GM21576 (cell line): ENCODE measurements around the gene PORCN.

ENCODE experiments used
- ATAC-seq: cut with Tn5 transposase; IDR thresholded peaks from one replicate; pipeline ENCODE4 v1.9.1; 2021; ENCODE audit warnings: mild to moderate bottlenecking, moderate library complexity; ENCODE audit not compliant: unreplicated experiment

Gene PORCN

DNA sequence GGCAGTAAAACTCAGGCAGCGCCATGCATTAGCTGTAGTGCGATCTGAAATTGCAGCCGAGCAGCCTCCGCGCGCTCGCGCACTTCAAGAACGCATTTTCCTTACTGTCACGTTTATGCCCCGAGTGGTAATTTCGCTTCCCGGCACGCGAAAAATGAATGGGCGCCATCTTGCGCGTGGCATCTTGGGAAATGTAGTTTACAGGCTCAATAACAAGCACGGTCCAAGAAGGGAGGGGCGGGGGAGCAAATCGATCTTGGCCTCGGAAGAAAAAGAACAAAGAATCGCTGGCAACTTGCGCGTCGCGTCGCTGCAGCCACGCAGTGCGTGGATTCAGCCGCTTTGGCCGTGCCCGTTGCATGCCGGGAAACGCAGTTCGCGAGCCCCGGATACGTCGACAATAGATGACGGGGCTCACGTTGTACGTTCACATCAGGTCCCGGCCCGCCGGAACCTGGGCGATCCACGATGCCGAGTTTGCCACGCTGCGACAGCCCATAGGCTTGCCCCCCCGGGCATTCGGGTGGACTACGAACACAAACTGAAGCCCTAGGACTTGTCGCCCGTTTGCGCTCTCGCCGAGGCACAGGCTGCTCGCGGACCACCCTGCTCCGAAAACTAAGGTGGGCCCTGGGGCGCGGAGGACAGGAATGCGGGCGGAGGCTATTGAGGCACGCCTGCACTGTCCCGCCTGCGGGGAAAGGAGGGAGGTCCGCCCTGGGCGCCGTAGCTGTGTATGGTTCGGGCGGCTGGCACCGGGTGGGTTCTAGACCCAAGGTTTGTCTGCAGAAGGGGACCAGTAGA, 32.8 kb upstream of the PORCN start, which contains the start of gene FTSJ1:
FTSJ1 (plus strand) TSS at position 426 of the 804 bp plus-strand sequence. CDS start 1,849 bp downstream, outside the sequence.
- ATAC-seq: peak; percentile 86

DNA sequence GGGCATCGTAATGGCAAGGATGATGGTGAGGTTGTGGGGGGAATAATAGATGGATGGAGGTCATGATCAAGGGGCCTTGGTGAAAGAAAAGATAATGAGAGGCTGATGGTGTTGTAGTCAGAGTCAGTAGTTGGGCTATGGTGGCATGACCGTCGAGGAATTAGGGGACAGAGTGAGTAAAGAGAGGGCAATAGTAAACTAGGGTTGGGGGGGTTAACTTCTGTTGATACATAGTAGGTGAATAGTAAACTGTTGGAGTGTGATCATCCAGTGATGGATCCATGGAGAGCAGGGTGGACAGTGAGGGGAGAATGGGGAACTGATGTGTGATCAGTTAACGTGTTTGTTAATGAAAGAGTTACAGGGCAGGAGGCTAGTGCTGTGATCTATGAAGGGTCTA, 31.9 kb upstream of the PORCN start:
- ATAC-seq: no peak

DNA sequence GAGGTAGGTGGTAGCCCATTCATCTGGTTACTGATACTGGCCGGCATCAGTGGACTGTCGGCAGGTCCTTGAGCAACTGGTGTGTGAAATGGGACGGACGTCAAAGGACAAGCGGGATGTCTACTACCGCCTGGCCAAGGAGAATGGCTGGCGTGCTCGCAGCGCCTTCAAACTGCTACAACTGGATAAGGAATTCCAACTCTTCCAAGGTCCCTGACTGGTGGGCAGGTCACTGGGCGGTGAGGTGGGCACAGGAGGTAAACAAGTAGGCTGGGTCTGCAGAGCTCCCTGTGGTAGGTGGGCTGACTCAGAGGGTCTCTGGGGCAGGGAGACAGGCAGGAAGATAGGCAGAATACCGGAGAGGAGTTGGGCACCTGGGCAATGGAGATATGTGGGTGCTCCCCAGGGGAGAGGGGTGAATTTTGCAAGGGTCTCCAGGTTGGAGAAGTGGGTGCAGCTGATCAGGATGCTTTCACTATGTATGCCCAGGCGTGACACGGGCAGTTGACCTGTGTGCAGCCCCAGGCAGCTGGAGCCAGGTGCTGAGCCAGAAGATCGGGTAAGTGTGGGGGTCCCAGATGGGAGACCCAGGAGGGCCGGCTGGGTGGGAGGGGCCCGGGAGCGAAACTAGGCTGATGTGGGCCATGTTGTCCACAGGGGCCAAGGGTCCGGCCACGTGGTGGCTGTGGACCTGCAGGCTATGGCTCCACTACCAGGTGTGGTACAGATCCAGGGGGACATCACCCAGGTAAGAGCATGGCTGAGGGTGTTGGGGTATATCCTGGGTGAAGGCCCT, 30.6 kb upstream of the PORCN start:
- no peak for ATAC-seq

DNA sequence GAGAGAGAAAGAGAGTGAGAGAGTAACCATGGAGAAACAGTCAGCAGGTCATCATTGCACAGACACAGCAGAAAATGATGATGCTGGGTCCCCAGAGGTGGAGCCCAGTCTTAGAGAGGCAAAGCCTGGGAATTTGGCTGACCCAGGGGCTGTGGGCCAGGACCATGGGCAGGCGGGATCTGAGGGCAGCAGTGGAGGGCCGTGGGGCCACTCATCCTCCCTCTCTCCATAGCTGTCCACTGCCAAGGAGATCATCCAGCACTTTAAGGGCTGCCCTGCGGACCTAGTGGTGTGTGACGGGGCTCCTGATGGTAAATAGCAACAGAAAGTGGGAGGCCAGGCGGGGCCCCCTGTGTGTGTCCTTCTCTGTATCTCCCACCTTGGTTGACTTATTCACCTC, 30.0 kb upstream of the PORCN start:
- ATAC-seq: no peak

DNA sequence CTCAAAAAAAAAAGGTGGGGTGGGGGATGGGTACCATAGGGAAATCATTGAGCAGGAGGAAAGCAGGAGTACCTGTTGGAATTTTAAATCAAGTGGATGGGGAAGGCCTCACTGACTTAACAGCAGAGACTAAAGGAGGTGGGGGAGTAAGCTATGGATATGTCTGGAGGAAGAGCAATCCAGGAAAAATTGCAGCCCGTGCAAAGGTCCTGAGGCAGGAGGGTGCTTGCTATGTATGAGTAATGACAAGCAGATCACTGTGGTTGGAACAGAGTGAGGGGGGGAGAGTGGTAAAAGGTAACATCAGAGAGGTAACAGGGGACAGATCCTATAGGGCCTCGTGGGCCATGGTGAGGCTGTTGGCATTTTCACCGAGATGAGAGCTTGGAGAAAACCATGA, 28.6 kb upstream of the PORCN start:
- ATAC-seq: no peak

DNA sequence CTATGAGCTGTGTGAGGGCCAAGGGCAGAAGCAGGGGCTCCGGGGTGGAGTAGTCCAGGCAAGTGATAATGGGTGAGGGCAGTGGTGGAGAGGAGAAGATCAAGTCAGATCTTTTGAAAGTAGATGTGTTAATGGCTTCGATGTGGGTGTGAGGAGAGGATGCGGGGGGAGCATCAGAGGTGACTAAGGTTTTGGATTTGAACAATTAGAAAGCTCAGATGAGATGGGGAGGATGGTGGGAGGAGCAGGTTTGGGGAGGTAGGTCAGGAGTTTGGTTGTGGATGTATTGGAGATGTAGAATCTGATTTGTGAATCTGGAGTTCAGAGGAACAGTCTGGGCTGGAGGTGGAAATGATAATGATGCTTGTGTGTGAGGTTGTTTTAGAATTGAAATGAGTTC, 28.2 kb upstream of the PORCN start:
- ATAC-seq: no peak

DNA sequence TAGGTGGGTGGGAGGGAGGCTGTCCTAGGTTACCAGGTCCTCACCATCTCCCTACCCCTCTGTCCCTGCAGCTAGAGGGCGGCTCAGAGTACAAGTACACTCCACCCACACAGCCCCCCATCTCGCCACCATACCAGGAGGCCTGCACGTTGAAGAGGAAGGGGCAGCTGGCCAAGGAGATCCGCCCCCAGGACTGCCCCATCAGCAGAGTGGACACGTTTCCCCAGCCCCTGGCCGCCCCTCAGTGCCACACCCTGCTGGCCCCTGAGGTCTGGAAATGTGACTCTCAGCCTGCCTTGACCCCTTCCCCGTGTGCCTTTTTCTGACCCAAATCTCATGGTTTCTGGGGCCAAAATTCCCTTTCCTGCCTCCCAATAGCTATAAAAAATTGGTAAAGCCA, 26.3 kb upstream of the PORCN start:
- ATAC-seq: no peak

DNA sequence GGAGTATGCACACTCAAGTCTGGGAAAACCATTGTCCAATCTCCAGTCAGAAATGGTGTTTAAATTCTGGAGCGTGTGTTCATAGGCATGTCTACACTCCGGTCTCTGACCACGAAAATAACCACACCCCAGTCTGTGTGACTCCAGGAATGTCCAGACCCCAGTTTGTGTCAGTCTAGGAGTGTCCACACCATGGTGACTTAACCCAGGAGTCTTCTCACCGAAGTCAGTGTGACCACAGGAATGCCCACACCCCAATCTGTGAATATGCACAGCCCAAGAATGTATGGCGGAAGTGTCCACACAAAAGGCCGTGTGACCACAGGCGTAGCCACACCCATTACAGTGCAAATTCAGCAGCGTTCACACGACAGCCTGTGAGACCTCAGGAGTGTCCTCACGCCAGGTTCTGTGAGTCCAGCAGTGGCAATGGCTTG, 21.4 kb upstream of the PORCN start:
- no peak for ATAC-seq

DNA sequence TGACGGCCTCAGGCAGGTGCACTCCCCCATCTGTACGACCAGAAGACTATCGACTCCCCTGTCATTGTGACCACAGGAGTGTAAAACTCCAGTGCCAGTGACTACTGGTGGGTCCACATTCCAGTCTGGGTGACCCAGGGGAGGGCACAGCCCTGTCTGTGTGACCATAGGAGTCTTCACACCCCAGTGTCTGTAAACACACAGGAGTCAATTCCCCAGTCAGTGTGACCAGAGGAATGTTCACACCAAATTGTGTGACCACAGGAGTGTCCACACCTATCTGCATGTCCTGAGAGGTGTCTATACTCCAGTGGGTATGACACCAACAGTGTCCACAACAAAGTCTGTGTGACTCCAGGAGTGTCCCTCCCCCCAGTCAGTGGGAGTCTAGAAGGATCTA, 20.8 kb upstream of the PORCN start:
- no peak for ATAC-seq

DNA sequence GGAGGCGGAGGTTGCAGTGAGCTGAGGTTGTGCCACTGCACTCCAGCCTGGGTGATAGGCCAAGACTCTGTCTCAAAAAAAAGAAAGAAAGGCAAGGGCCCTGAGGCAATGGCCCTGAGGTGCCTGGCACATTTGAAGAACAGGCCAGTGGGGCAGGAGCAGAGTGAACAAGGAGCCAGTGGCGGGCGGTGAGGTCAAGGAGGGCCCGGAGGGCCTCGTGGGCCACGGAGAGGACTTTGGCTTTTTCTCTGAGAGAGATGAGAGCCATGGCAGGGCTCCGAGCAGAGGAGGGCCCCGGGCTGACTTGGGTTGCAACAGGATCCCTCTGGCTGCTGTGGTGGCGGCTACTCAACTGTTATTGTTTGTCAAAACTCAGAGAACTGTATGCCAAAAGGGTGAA, 19.5 kb upstream of the PORCN start:
- ATAC-seq: no peak

DNA sequence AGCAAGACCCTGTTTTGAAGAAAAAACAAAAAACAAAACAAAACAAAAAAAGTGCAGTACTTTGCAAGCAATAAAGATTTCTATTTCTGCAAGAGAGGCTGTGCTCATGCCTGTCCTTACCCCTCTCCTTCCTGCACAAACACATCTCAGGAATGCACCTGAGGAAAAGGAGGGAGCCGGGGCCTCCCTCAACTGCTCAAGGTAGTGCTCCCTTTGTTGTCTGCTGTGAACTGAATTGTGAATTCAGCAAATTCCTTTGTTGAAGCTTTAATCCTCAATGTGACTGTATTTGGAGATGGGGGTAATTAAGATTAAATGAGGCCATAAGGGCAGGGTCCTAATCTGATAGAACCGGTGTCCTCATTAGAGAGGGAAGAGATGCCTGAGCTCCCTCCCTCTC, 18.9 kb upstream of the PORCN start:
- ATAC-seq: no peak

DNA sequence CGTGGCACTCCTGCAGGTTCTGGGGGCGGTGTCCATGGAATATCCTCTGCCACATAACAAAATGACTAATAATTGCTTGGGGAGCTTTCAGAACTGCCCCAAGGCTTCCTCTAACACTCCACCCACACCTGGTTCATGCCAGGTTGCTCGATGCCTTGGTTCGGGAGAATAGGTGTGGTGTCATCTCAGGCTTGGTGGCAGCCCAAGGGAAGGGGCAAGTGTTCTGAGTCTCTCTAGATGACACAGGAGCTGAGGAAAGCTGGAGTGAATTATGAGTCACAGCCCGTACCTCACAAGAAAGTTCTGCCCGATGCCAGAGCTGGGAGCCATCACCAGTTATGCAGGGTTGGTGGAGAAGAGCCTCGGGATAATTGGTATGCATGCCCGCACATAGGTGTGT, 18.1 kb upstream of the PORCN start:
- no peak for ATAC-seq

DNA sequence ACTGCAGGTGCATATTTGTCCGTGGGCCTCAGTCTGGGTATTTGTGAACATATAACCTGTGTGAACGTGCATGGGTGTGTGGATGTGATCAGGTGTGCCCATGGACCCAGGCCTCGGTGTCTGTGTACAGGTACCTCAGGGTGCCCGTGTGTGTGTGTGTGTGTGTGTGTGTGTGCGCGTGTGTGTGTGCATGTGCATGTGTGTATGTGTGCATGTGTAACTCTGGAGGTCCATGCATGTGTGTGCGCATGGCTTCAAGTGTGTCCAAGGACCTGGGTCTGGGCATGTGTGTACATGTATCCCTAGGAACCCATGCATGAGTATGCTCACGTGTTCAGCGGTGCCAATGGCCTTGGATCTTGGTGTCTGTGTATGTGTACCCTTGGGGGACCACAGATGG, 17.0 kb upstream of the PORCN start:
- no peak for ATAC-seq

DNA sequence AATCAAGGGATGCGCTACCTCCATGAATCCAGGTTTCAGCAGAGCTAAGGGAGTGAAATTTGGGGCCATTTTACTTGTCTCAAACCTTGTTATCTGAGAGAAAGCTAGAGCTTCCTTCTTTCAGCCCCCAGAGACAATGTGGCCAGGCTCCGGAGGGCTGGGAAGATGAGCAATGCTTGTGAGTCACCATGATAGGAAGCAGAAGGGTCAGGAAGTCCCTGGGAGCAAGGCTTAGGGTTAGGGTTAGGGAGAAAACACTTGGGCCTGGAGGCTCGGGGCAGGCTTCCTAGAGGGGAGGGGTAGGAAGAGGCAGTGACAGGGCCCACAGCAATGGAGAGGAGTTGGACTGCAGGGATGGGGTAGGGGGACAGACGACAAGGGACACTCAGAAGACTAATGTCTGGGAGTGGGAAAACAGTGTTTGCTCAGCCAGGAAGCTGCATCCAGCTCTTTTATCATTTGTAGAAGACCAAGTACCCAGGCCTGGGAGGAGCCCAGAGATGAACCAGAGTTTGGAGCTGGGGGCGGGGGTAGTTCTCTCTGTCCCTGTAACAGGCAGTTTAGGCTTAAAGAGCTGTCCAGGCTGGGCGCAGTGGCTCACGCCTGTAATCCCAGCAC, 16.4 kb upstream of the PORCN start:
- no peak for ATAC-seq

DNA sequence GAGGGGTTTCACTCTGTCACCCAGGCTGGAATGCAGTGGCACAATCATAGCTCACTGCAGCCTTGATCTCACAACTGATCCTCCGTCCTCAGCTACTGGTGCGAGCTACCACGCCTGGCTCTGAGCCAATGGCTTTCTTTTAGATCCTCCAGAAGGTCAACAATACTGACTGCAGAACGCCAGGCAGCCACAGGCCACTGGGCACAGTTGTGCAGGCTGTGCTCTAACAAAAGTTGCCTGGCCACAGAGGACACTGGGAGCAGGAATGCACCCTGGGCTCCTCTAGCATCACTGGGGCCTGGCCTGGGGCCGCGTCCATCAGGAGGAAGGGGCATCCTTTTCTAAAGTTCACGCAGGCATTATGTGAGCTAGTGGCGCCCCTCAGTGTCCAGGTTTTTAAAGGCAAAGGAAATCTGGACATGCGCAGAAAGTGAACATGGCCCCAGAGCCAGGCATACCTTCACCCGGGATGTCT, 14.9 kb upstream of the PORCN start:
- ATAC-seq: no peak

DNA sequence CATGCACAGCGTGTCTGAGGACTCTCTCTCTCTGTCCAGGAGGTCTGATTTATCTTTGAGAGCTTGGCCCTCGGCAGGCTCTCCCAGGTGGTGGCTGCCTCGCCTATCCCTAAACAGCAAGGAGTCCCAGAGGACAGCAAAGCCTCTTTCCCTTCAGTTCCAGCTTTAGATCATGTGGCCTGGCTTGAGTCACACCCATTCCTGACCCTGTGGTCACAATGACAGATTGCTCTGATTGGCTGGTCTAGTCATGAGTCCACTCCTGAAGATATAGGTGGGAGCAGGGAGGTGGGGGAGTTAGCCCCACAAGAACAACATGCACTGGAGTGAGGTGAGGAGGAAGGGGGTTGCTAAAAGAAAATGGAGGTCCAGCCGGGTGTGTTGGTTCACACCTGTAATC, 12.1 kb upstream of the PORCN start:
- no peak for ATAC-seq

DNA sequence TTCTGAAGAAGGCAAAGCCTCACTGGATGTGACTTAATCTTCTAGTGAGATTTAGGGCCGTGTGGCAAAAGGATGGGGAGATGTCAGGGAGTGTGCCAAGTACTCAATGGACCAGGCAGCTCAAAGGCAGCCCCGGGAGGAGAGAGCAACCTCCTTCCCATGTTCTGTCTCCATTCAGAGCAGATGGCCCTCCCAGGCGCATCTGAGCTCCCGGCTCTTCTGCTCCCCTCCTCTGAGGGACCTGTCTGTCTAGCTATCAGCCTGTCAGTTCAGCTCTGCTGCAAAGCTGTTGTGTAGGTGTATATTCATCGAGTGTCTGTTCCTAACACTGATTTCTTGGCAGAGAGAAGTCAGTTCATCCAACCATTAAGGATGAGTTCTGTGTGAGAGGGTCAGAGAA, 10.9 kb upstream of the PORCN start:
- ATAC-seq: no peak

DNA sequence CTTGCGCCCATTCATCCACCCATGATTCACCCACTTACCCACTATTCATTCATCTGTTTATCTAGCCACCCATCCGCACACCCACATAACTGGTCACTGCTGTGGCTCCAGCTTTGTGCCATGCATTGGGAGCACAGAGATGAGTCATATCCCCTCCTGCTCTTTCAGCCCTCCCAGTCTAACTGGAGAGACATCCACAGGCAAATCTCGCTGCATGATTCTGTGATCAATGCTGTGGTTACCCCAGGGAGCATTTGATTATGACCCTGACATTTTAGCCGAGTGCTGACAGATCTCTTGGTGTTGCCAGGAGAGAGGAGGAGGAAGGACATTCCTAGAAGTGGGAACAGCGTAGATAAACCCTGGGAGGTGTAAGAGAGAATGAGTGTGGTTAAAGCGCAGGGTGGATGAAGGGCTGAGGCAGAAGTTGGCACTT, 10.4 kb upstream of the PORCN start:
- no peak for ATAC-seq

DNA sequence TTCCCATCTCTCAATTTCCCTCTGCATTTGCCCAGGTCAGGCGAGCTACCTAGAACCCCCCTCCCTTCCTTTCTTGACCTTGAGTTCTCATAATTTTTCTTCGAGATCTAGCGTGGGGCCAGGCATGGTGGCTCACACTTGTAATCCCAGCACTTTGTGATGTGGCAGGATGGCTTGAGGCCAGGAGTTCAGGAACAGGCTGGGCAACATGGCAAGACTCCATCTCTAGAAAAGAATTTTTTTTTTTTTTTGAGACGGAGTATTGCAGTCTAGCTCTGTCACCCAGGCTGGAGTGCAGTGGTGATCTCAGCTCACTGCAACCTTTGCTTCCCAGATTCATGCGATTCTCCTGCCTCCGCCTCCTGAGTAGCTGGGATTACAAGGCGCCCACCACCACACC, 4.5 kb upstream of the PORCN start:
- no peak for ATAC-seq

DNA sequence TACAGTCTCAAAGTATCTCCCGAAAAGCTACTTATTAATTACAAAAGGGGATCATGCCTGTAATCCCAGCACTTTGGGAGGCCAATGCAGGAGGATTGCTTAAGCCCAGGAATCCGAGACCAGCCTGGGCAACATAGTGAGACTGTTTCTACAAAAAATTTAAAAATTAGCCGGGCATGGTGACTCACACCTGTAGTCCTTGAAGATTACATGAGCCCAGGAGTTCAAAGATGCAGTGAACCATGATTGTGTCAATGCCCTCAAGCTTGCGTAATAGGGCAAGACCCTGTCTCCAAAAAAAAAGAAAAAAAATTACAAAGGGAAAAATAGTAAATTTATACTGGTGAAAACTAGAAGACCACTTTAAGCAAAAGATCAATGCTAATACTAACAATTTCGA, 3.3 kb upstream of the PORCN start:
- no peak for ATAC-seq

DNA sequence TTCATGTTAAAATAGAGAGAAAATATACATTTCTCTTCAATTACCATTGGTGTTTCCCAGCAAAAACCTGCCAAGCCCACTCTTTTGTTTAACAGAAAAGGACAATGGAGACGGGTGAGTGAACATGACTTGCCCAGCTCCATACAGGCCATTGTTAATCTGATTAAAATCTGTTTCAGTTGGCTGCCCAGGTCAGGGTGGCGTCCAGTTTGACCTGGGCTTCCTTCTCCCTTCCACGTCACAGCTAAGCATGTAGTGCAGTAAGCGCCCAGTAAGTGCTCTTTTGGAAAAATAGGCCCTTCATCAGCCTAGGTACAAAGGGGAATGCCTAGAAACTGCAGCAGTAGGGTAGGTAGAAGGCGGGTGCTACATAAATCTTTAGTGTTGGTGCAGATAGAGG, 1.5 kb upstream of the PORCN start:
- ATAC-seq: no peak

DNA sequence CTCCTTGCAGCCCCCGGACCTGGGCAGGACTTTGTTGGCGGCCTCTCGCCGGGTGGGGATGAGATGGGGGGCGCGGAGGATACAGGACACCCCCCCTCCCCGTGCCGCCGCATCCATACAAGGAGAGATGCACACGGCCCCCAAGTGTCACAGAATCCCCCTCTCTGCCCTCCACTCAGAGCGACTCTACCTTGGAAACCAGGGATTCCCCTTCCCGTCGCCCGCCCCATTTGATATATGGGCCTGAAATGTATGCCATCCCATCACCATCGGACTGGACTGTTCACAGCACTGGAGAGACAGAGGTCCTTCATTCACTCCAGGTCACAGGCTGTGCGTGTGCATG, 426 bp downstream of the PORCN start:
- peak; percentile 8 for ATAC-seq
